Osteoblast (primary cell): ENCODE data around the gene ZNF792. TPM values are rescaled to one million over a fixed set of nuclear protein-coding genes. Genes with fewer than 3 reads are reported as not detected.
"Not testable (repeated sequence)": the region's sequence is repeated elsewhere in the genome, so short reads cannot be mapped to it uniquely, and the experiment has no call there.

Source experiments
- DNase-seq: peaks from one replicate; pipeline ENCODE4 v3.0.0; 2011; ENCODE audit warnings: low spot score, mixed read lengths; ENCODE audit not compliant: insufficient read length; ENCODE audit errors: missing footprints
- H2AFZ ChIP-seq: 2 replicates; pipeline ENCODE4 v1.6.0; 2011; ENCODE audit warnings: mild to moderate bottlenecking, low read length
- H3K27ac ChIP-seq: 2 replicates; pipeline ENCODE4 v1.5.1; 2011; ENCODE audit warnings: mild to moderate bottlenecking, low read depth, low read length, moderate library complexity
- H3K27me3 ChIP-seq: 2 replicates; pipeline ENCODE4 v1.6.0; 2012; ENCODE audit warnings: mild to moderate bottlenecking, control low read depth, inconsistent platforms, low read length, moderate library complexity; ENCODE audit not compliant: insufficient read depth
- H3K36me3 ChIP-seq: 2 replicates; pipeline ENCODE4 v1.5.1; 2011; ENCODE audit warnings: mild to moderate bottlenecking, low read length, control low read depth, moderate library complexity; ENCODE audit not compliant: insufficient read depth
- H3K4me1 ChIP-seq: 2 replicates; pipeline ENCODE4 v1.5.1; 2011; ENCODE audit warnings: mild to moderate bottlenecking, low read length, control low read depth, moderate library complexity; ENCODE audit not compliant: insufficient read depth
- H3K4me2 ChIP-seq: 2 replicates; pipeline ENCODE4 v1.6.0; 2011; ENCODE audit warnings: mild to moderate bottlenecking, low read length; ENCODE audit not compliant: insufficient read depth
- H3K4me3 ChIP-seq: fragments of 200-600 bp; sonication (generic); 3 replicates; pipeline ENCODE4 v1.5.1; 2012; ENCODE audit warnings: mild to moderate bottlenecking, low read length, inconsistent platforms; ENCODE audit not compliant: insufficient read depth
- H3K79me2 ChIP-seq: 2 replicates; pipeline ENCODE4 v1.6.0; 2012; ENCODE audit warnings: mild to moderate bottlenecking, low read length, control low read depth, inconsistent platforms; ENCODE audit not compliant: insufficient read depth
- H3K9me3 ChIP-seq: 2 replicates; pipeline ENCODE4 v1.5.1; 2011; ENCODE audit warnings: low read depth, low read length, control low read depth
- H4K20me1 ChIP-seq: 2 replicates; pipeline ENCODE4 v1.6.0; 2012; ENCODE audit warnings: mild to moderate bottlenecking, low read length, control low read depth; ENCODE audit not compliant: insufficient read depth
- total RNA-seq: library from RNA; depleted of rRNA; stranded (reverse); fragments of >200 nt; gene quantifications from 2 replicates; pipeline ENCODE4 v1.2.3, GENCODE V29; 2012
- TF ChIP-seq, protein P1 (sequence below): IDR thresholded peaks from 2 replicates; pipeline ENCODE4 v1.5.1; 2011; ENCODE audit warnings: mild to moderate bottlenecking, low read depth, low read length, moderate library complexity; ENCODE audit errors: extremely low read depth

ZNF792 gene
- total RNA-seq, 1 donor = 6.2 TPM

DNA sequence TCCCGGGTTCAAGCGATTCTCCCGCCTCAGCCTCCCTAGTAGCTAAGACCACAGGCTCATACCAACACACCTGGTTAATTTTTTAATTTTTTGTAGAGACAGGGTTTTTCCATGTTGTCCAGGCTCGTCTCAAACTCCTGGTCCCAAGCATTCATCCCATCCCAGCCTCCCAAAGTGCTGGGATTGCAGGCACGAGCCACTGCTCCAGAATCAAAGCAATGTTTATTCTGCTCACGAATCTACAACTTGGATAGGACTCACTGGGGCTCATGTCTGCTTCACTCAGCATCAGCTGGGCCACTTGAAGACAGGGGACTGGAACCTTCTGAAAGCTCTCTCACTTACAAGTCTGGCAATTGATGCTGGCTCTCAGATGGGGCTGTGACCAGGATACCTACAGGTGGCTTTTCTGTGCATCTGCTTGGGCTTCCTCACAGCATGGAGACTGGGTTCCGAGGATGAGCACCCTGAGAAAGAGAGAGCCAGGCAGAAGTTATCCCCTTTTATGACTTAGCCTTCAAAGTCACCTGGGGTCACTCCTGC is 8.2 kb upstream of the ZNF792 start:
- Histone ChIP-seq H3K9me3 (peaks cover 6% of the 10 kb centered on the region), H3K4me3 (no peak overlapping the region), H3K79me2 (no peaks in the 10 kb centered on the region), H2AFZ (no peak overlapping the region), H3K4me2 (no peak overlapping the region), H3K4me1 (no peaks in the 10 kb centered on the region), H3K27ac (no peak overlapping the region), H3K27me3 (no peaks in the 10 kb centered on the region), H4K20me1 (no peaks in the 10 kb centered on the region), H3K36me3 (no peaks in the 10 kb centered on the region)
- TF ChIP-seq, protein P1, sequence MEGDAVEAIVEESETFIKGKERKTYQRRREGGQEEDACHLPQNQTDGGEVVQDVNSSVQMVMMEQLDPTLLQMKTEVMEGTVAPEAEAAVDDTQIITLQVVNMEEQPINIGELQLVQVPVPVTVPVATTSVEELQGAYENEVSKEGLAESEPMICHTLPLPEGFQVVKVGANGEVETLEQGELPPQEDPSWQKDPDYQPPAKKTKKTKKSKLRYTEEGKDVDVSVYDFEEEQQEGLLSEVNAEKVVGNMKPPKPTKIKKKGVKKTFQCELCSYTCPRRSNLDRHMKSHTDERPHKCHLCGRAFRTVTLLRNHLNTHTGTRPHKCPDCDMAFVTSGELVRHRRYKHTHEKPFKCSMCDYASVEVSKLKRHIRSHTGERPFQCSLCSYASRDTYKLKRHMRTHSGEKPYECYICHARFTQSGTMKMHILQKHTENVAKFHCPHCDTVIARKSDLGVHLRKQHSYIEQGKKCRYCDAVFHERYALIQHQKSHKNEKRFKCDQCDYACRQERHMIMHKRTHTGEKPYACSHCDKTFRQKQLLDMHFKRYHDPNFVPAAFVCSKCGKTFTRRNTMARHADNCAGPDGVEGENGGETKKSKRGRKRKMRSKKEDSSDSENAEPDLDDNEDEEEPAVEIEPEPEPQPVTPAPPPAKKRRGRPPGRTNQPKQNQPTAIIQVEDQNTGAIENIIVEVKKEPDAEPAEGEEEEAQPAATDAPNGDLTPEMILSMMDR = no peak
- no peak for DNase-seq

DNA sequence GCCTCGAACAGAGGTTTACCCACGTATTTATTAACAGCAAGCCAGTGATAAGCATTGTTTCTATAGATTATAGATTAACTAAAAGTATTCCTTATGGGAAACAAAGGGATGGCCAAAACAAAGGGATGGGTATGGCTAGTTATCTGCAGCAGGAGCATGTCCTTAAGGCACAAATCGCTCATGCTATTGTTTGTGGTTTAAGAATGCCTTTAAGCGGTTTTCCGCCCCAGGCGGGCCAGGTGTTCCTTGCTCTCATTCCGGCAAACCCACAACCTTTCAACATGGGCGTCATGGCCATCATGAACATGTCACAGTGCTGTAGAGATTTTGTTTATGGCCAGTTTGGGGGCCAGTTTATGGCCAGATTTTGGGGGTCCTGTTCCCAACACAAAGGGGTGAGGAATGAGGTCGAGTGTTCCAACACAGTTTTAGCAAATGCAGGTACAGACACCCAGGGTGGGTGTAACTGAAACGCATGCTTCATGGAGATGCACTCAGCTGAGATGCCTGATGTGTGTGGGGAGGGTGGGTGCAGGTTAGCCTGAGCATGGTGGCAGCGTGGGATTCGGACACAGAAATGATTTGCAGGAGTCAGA is 6.3 kb upstream of the ZNF792 start:
- not testable (repeated sequence) for DNase-seq, H3K27me3 ChIP-seq, H4K20me1 ChIP-seq, H2AFZ ChIP-seq, H3K27ac ChIP-seq, H3K4me1 ChIP-seq, H3K9me3 ChIP-seq, H3K79me2 ChIP-seq, H3K4me3 ChIP-seq, H3K4me2 ChIP-seq, H3K36me3 ChIP-seq

DNA sequence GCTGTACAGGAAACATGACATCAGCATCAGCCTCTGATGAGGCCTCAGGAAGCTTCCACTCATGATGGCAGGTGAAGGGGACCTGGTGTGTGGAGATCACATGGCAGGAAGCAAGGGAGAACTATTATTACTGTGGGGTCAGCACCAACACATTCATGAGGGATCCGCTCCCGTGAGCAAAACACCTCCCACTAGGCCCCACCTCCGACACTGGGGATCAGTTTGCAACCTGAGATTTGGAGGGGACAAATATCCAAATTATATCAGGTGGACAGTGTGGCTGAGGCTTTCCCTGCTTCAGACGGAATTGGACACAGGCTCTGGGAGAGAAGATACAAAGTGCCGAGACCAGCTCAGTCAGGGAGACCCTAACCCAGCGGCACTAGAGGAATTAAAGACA is 5.7 kb upstream of the ZNF792 start:
- DNase-seq = no peak
- Histone ChIP-seq H4K20me1 (no peaks in the 10 kb centered on the region), H3K4me2 (no peak overlapping the region), H3K4me3 (no peak overlapping the region), H3K27ac (no peak overlapping the region), H3K36me3 (no peaks in the 10 kb centered on the region), H3K27me3 (no peaks in the 10 kb centered on the region), H3K9me3 (no peaks in the 10 kb centered on the region), H2AFZ (no peak overlapping the region), H3K79me2 (no peaks in the 10 kb centered on the region), H3K4me1 (no peaks in the 10 kb centered on the region)
- TF ChIP-seq, protein P1 = no peak

DNA sequence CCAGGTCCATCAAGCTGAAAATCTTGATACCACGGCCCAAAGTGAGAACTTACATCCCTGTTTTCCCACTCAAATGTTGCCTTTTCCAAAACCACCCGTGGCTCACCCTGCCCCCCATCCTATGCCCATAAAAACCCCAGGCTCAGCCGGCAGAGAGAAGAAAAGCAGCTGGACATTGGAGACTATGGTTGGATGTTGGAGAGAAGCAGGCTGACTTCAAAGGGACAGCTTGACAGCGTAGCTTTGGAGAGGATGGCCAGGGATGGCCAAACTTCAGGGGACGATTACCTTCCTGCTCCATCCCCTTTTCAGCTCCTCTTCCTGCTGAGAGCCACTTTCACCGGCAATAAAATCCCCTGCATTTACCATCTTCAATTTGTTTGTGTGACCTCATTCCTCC is 3.5 kb upstream of the ZNF792 start:
- Histone ChIP-seq H3K4me2 (no peak overlapping the region), H3K27me3 (no peaks in the 10 kb centered on the region), H3K36me3 (no peaks in the 10 kb centered on the region), H3K4me3 (no peak overlapping the region), H2AFZ (no peak overlapping the region), H3K4me1 (peaks cover 8% of the 10 kb centered on the region), H3K79me2 (peaks cover 6% of the 10 kb centered on the region), H4K20me1 (peaks cover 1% of the 10 kb centered on the region), H3K27ac (no peak overlapping the region), H3K9me3 (no peaks in the 10 kb centered on the region)
- DNase-seq = no peak
- TF ChIP-seq, protein P1 = no peak

DNA sequence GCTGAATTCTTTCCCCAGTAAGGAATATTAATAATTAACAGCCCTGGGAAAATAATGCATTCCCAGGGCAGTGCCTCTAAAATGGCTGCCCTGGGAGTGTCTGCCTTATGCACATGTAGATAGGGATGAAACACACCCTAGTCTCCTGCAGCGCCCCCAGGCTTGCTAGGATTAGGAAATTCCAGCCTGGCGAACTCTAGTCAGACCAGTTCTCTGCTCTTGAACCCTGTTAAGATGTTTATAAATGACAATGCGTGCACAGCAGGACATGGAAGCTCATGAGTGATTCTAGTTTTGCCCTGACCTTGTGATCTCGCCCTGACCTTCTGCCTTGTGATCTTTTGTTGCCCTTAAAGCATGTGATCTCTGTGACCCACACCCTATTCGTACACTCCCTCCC is 1.5 kb upstream of the ZNF792 start:
- H2AFZ ChIP-seq, H3K27ac ChIP-seq, H3K4me2 ChIP-seq, H3K36me3 ChIP-seq, DNase-seq, H3K4me3 ChIP-seq, H3K4me1 ChIP-seq, H3K27me3 ChIP-seq, H3K9me3 ChIP-seq, H4K20me1 ChIP-seq: not testable (repeated sequence)
- peaks cover 15% of the 10 kb centered on the region for H3K79me2 ChIP-seq
